GM19438 (cell line): Measurements from ENCODE around the gene PTPN13.
"Not testable (repeated sequence)": the region's sequence is repeated elsewhere in the genome, so short reads cannot be mapped to it uniquely, and the experiment has no call there.

Source experiments
- ATAC-seq: cut with Tn5 transposase; IDR thresholded peaks from one replicate; pipeline ENCODE4 v1.9.1; 2021; ENCODE audit warnings: low read depth; ENCODE audit not compliant: unreplicated experiment

The PTPN13 gene

DNA sequence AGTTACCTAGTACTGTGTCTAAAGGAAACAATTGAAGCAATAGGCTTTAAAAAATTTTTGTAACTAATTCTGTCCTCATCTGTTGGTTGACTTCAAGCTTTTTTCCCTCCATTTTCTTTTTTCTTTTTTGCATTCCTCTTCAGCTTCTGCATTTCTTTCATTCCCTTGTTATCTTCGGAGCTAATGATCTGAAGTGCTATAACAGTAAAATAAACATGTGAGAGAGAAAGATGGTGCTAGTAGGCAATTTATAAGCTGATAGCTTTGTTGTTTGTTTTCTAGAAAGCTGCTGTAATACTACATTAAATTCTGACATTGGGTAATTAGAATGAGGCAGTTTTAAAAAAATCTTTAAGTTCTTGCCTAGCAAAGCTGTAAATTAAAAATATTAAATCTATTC, 37.1 kb downstream of the PTPN13 start:
- no peak for ATAC-seq

DNA sequence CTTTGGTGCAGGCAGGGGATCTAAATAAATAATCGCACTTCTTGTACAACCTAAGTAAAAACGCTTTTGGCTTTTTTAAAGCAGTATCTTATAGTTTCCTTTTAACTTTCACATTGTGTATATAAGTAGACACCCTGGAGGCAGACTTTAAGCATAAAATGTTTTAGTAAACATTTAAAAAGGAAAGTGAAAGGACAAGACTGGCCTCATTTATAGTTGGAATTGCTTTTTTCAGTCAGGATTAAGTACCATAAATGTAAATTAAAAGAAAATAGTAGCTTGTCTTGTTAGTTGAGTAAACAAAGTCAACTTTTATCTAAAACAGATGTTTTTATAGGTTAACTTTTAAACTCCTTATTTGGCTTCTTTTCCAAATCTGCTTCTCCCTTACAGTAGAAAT, 39.7 kb downstream of the PTPN13 start:
- ATAC-seq: no peak

DNA sequence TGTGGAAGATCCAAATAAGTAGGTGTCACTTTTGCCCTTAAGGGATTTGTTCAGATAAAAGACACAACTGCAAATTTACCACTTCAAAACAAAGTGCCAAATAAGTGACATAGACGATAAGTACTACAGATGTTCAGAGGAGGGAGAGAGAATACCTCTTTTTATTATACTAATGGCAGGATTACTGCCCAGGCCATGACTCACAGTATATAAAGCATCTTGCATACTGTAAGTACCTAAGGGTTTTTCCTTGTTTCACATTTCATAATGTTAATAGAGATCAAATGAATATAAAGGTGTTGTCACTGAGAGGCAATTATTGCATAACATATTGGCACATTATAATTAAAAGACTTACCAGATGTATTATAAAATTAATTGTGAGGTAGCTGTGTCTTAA, 46.4 kb downstream of the PTPN13 start:
- ATAC-seq: no peak

DNA sequence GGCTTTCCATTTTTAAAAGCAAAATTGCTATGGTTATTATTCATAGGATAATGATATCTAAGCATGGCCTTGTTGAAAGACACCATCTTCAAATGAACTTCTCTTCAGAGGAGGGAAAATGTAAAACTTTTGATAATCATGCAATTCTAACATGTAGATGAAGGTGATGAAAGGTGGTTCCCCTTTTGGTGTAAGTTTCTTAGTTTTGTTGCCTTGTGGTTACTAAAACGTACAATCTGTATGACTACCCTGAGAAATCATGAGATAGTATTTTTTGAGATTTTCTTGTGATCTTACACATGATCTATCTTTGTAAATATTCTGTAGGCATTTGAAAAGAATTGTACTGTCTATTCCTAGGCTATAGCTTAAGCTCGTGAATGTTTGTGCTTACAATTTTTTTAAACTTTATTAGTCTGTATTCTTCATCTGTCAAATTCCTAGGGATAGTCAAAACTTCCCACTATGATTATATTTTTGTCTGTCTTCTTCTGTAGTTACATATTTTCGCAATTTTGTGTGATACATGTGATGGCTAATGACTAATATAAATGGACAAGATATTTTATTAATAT, 47.5 kb downstream of the PTPN13 start:
- no peak for ATAC-seq

DNA sequence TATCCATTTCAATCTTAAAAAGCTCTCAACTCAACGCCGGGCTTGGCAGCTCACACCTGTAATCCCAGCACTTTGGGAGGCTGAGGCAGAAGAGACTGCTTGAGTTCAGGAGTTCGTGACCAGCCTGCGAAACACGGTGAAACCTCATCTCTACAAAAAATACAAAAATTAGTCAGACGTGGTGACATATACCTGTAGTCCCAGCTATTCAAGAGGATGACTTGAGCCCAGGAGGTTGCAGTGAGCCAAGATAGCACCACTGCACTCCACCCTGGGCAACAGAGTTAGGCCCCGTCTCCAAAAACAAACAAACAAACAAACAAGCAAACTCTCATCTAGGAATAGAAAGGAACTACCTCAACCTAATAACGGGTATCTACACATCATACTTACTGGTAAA, 50.8 kb downstream of the PTPN13 start:
- no peak for ATAC-seq

DNA sequence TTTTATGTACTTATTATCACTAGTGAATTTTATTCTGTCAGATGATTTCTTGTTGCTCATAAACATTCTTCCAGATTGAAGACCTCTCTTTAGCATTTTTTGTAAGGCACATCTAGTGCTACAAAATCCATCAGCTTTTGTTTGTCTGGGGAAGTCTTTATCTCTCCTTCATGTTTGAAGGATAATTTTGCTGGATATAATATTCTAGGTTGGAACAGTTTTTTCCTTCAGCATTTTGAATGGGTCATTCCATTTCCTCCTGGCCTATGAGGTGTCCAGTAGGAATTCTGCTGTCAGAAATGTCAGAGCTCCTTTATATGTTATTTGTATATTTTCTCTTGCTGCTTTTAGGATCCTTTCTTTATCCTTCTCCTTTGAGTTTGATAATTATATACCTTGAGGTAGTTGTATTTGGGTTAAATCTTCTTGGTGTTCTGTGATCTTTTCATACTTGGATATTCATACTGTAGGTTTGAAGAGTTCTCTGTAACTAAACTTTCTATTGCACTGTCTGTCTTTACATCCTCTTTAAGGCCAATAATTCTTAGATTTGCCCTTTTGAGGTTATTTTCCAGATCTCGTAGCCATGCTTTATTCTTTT, 58.3 kb downstream of the PTPN13 start:
- no peak for ATAC-seq

DNA sequence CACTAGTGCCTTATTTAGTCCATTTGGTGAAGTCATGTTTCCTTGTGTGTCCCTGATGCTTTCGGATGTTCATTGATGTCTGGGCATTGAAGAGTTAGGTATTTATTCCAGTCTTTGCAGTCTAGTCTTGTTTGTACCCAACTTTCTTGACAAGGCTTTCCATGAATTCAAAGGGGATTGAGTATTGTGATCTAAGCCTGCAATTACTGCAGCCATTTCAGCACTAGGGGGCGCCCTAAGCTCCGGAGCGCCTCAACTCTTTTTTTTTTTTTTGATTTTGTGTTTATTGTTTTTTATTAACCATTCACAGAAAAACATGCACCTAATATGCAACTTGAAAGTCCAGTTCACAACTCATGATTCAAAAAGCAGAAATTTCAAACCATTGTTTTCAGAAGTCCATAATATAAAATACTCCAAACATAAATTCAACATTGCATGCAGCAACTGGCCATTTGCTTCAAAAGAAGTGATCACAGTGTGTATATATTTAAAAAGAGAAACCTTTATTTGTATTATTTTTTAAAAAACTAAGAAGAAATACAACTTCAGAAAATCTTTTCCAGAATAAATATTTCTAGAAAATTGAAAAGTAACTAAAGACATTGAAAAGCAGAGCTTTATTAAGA, 59.2 kb downstream of the PTPN13 start:
- ATAC-seq: no peak

DNA sequence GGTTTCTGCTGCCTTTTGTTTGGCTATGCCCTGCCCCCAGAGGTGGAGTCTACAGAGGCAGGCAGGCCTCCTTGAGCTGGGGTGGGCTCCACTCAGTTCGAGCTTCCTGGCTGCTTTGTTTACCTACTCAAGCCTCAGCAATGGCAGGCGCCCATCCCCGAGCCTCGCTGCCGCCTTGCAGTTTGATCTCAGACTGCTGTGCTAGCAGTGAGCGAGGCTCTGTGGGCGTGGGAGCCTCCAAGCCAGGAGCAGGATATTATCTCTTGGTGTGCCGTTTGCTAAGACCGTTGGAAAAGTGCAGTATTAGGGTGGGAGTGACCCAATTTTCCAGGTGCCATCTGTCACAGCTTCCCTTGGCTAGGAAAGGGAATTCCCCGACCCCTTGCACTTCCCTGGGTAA, 62.7 kb downstream of the PTPN13 start:
- not testable (repeated sequence) for ATAC-seq

DNA sequence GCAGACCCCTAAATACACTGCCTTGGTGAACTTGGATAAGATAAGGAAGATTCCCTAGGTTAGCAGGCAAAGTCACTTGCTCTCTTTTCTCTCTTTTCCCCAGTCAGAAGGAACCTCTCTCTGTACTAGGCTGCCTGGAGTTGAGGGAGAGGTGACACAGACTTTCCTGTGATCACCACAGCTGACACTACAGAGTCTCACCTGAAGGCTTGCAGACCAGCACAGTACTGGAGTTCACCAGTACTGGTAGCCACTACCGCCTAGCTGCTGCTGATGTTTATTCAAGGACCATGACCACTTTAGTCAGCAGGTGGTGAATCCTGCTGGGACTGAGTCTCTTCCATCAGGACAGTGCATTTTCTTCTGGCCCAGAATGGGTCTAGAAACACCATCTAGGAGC, 63.3 kb downstream of the PTPN13 start:
- ATAC-seq: no peak

DNA sequence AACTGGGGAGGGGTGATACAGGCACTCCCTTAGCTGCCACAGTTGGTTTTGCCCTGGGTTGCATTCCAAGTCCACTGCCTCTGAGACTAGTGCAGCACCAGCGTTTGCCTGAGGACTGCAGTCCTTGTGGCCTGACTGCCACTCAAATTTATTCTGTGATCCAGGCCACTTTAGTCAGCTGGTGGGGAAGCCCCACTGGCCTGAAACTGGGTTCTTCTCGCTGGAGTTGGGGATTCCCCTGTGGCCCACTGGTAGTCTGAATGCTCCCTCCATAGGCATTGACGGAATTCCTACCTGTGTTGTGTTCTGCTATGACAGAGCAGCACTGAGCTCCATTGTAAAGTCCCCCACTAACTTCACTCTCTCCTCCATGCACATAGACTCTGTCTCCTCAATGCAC, 63.8 kb downstream of the PTPN13 start:
- ATAC-seq: no peak

DNA sequence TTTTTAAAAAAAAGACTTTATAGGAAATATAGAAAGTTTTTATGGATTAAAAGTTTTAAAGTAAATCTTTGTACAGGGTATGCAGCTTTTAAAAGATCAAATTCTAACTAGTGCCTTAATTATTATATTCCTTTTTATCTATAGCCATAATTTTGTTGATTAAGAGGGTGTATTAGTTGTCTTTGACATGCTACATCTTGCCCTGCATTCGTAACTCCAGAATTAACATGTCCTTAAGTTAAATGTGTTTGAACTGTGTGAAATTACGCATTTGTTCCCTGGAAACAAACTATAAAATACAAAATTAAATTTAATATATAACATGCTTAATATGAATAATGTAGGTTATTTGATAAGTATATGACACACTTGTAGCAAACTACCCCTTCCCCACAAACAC, 66.3 kb downstream of the PTPN13 start:
- ATAC-seq: no peak

DNA sequence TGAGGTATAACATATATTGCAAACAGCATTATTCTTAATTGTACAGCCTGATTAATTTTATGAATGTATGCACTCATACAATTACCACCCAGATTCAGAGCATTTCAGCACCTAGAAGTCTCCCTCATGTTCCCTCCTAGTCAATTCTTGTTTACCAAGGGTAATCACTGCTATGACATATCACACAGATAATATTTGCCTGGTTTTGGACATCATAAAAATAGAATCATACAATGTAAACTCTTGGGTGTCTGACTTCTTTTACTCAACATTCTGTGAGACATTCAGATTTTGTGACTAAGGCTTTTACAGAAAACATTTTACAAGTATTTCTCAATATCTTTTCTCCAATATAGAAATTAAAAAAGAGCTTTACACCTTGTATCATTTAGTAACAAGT, 66.9 kb downstream of the PTPN13 start:
- ATAC-seq: no peak

DNA sequence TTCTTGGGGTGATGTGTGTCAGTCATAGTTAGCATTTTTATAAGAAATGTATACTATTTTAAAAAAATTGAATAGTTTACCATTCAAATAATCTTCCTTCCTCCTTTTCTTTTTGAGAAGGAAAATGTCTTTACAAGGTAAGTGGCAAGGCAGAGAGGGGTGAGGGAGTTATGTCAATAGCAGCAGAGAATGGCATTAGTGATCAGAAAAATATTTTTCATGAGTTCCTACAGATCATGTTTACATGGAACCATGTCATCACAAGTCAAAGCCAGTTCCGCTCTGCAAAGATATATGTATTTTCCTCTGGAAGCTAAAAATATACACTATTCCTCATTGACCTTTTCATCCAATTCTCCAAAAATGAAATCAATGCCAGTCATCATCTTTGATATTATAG, 67.3 kb downstream of the PTPN13 start:
- ATAC-seq: no peak

DNA sequence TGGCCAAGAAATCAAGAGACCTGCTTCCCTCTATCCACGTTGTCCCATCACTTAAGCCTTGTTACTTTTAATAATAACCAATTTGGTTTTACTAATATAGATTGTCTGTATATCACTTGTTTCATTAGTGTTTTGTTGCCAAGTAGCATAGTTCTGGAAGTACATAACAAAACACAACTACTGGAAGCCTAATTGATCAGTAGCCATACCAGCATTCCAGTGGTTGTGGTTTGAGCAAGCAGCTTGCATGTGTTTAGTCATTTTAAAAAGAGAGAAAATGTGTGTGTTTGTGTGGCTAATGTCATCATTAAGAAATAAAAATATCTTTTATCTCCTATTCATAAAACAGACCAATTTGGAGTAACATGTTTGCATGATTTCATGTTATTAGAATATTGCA, 70.8 kb downstream of the PTPN13 start:
- ATAC-seq: no peak

DNA sequence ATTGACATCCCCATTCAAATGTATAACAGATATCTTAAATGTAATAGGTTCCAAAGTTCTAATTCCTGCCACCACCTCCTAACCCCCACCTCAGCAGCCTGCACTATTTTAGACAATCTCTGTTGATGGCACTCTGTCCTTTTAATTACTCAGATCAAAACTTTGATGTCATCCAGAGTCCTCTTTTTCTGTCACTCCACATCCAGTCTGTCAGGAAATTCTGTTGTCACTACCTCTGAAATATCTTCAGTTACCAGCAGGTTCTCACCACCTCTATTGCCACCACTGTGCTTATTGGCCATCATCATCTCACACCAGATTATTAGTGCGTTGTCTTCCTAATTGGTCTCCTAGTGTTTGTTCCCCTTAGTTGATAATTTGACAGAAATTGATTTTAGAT, 76.2 kb downstream of the PTPN13 start:
- no peak for ATAC-seq

DNA sequence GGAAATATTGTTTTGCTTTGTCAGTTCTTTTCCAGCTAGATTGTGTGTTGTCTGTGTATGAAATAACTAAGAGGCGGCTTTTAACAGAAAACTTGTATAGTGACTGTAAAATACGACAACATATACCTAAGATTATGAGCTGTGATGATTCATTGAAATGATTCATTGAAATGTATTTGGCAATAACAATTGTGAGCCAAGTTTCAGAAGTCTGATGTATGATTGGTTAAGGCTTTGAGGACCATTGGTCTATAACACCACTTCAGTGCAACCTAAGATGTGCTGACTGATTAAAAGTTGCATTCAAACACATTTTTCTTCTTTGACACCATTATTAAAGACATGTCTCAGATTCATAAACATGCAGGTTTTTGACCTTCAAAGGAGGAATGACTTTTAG, 76.6 kb downstream of the PTPN13 start:
- ATAC-seq: no peak

DNA sequence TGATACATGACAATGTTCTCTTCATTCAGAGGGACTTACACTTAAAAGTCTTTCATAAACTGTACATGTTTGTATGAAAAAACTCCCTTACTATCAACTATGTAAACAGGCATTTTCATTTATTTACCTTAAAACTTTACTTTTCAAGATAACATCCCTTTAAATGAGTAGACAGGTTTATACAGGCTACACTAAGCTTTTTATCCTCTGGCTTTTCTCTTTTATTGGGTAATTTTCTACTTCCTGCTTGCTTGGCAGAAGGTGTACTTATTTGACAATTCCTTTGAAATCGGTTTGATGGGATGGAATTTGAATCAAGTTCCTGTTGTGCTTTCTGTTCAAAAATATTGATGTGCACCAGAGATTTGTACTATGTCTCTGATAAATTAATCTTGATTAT, 81.4 kb downstream of the PTPN13 start:
- no peak for ATAC-seq

DNA sequence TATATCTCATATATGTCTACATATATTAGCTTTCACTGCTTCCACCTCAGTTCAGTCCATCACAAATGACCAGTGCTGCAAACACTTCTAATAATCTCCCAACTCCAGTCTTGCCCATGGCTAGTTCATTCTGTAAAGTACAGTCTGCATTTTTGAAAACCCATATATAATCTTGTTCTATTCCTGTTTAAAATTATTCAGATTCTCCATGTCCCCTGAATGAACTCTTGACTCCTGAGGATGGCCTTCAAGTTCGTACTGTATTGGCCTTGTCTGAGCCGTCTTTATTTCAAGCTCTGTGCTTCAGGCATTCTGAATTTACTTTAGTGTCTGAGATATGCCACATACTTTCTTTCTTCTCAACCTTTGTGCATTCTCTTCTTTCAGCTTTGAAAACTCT, 84.7 kb downstream of the PTPN13 start:
- no peak for ATAC-seq

DNA sequence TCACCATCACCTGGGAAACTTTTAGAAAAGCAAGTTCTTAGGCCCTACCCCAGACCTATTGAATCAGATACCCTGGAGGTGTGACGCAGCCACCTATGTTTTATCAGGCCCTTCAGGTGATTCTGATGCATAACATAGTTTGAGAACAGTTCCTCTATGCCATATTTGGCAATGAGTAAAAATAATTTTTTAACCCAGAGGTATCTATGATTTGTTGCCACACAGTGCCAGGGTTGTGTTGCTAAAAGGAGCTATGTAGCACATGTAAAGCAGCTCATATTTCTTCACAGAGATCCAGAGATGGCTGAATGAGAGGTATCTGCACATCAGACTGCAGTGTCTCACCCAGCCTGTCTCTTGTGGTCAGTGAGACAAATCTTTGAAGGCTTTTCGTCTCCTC, 85.3 kb downstream of the PTPN13 start:
- ATAC-seq: no peak

DNA sequence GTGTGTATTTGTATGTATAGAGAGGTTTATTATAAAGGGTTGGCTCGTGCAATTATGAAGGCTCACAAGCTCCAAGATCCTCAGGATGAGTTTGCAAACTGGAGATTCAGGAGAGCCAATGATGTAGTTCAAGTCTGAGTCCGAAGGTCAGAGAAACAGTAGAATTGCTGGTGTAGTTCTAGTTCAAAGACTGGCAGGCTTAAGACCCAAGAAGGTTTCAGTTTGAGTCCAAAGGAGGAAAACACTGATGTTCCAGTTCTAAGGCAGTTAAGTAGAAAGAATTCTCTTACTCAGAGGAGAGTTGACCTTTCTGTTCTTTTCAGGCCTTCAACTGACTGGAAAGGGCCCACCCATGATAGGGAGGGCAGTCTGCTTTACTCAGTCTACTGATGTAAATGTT, 89.1 kb downstream of the PTPN13 start:
- no peak for ATAC-seq

DNA sequence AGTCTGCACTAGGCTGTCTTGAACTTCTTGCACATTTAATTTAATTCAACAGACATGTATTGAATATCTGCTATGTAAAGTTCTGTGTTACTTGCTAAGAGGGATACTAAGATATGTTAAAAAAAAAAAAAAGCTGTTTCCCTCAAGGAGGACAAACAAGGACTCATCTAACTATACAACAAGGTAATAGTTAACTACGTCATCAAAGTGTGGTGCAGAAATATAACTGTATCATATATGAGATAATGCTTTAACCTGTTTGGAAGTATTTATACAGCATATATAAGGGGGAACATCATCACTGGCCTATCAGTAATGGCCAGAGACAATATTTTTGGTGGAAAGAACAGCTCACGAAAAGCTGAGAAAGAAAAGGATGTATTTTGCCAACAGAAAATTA, 89.9 kb downstream of the PTPN13 start:
- no peak for ATAC-seq

DNA sequence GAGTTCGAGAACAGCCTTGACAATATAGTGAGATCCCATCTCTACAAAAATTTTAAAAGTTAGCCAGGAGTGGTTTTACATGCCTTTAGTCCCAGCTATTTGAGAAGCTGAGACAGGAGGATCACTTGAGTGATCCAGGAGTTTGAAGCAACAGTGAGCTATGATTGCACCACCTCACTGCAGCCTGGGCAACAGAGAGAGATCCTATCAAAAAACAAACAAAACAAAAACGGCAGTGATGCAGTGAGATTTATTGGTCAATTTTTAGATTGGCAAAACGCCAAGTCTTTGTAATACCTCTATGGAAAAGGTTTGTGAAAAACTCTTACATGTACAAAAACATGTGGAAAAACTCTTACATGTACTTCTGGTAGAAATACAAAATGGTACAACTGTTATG, 91.3 kb downstream of the PTPN13 start:
- no peak for ATAC-seq

DNA sequence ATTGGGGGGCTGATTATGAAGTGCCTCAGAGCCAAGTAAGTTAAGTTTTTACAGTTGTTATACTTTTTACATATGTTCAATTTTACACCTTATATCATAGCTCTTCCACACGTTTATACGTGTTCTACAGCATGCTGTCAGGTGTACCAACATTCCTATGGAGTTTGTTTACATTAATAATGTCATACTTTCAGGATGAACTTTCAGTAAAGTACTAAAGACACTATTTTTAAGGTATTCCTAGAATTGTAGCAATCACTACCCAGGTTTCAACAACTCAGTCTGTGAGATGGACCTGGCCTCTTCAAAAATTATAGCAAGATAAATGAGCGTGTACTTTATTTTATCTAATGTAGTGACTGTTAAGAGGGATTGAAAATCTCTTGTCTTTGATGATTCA, 92.6 kb downstream of the PTPN13 start:
- ATAC-seq: no peak
